NCI-H146 (cell line): ENCODE measurements around the gene PRKN.

ENCODE experiments used
- DNase-seq: peaks from one replicate; lab custom pipeline; 2025; lab: John Stamatoyannopoulos, UW

Gene PRKN

GRCh38 chr6:162675503-162675902, 52.1 kb downstream of the PRKN start:
- no peak for DNase-seq

- no peak for DNase-seq
Measured at GRCh38 chr6:162674452-162674851, 53.1 kb downstream of the PRKN start.

- DNase-seq = no peak
Measured at GRCh38 chr6:162671580-162672165, 55.9 kb downstream of the PRKN start.

GRCh38 chr6:162670345-162670744, 57.2 kb downstream of the PRKN start:
- DNase-seq = peak; percentile 25

GRCh38 chr6:162666246-162666645, 61.3 kb downstream of the PRKN start:
- DNase-seq = no peak

GRCh38 chr6:162653808-162654207, 73.8 kb downstream of the PRKN start:
- no peak for DNase-seq

- DNase-seq = no peak
Measured at GRCh38 chr6:162651505-162651904, 76.1 kb downstream of the PRKN start.

- DNase-seq = peak; percentile 13
Measured at GRCh38 chr6:162649271-162649670, 78.3 kb downstream of the PRKN start.

GRCh38 chr6:162644153-162644552, 83.4 kb downstream of the PRKN start:
- DNase-seq = no peak

- no peak for DNase-seq
Measured at GRCh38 chr6:162640756-162641155, 86.8 kb downstream of the PRKN start.

- DNase-seq = no peak
Measured at GRCh38 chr6:162639951-162640350, 87.6 kb downstream of the PRKN start.

GRCh38 chr6:162638931-162639574, 88.5 kb downstream of the PRKN start:
- no peak for DNase-seq

- no peak for DNase-seq
Measured at GRCh38 chr6:162637317-162637716, 90.2 kb downstream of the PRKN start.

GRCh38 chr6:162636167-162636566, 91.4 kb downstream of the PRKN start:
- no peak for DNase-seq

- no peak for DNase-seq
Measured at GRCh38 chr6:162631546-162631945, 96.0 kb downstream of the PRKN start.

- DNase-seq = no peak
Measured at GRCh38 chr6:162630069-162630468, 97.5 kb downstream of the PRKN start.

GRCh38 chr6:162627825-162628224, 99.7 kb downstream of the PRKN start:
- DNase-seq = no peak

GRCh38 chr6:162627362-162627761, 100.2 kb downstream of the PRKN start:
- DNase-seq = no peak

GRCh38 chr6:162626869-162627268, 100.7 kb downstream of the PRKN start:
- DNase-seq = no peak

GRCh38 chr6:162625846-162626540, 101.6 kb downstream of the PRKN start:
- DNase-seq = no peak

- DNase-seq = no peak
Measured at GRCh38 chr6:162622572-162622971, 105.0 kb downstream of the PRKN start.

GRCh38 chr6:162621246-162621645, 106.3 kb downstream of the PRKN start:
- peak; percentile 30 for DNase-seq

GRCh38 chr6:162620073-162620472, 107.5 kb downstream of the PRKN start:
- no peak for DNase-seq
